HUES6 (cell line): Measurements from ENCODE around the gene LRRC15.

ENCODE experiments used
- H3K27ac ChIP-seq: 2 replicates; pipeline ENCODE4 v1.7.0; 2013; ENCODE audit warnings: low read depth, mild to moderate bottlenecking, low read length, inconsistent platforms
- H3K27me3 ChIP-seq: 2 replicates; pipeline ENCODE4 v1.6.1; 2013; ENCODE audit warnings: low read length; ENCODE audit not compliant: control insufficient read depth, insufficient read depth
- H3K36me3 ChIP-seq: 2 replicates; pipeline ENCODE4 v1.6.1; 2013; ENCODE audit warnings: low read length; ENCODE audit not compliant: control insufficient read depth, insufficient read depth
- H3K4me1 ChIP-seq: 2 replicates; pipeline ENCODE4 v1.6.1; 2013; ENCODE audit warnings: low read length; ENCODE audit not compliant: control insufficient read depth, insufficient read depth
- H3K4me3 ChIP-seq: 2 replicates; pipeline ENCODE4 v1.5.1; 2013; ENCODE audit warnings: low read depth, low read length
- H3K9ac ChIP-seq: one replicate; pipeline ENCODE4 v1.6.1; 2013; ENCODE audit warnings: mild to moderate bottlenecking, low read length
- H3K9me3 ChIP-seq: 2 replicates; pipeline ENCODE4 v1.6.1; 2013; ENCODE audit warnings: low read depth, low read length; ENCODE audit not compliant: control insufficient read depth, insufficient read depth

The LRRC15 gene

GRCh38 chr3:194364652-194365434 is 4.7 kb downstream of the LRRC15 start:
- H3K27ac ChIP-seq: no peak overlapping the region
- H3K36me3 ChIP-seq: no peaks in the 10 kb centered on the region
- H3K9me3 ChIP-seq: no peaks in the 10 kb centered on the region
- peaks cover 10% of the 10 kb centered on the region for H3K27me3 ChIP-seq
- H3K4me1 ChIP-seq: peaks cover 30% of the 10 kb centered on the region
- H3K9ac ChIP-seq: no peak overlapping the region
- no peak overlapping the region for H3K4me3 ChIP-seq

- Histone ChIP-seq H3K4me1 (peaks cover 25% of the 10 kb centered on the region), H3K36me3 (no peaks in the 10 kb centered on the region), H3K27ac (no peak overlapping the region), H3K27me3 (peaks cover 8% of the 10 kb centered on the region), H3K9me3 (no peaks in the 10 kb centered on the region), H3K4me3 (no peak overlapping the region), H3K9ac (no peak overlapping the region)
Measured at GRCh38 chr3:194364314-194364651, 5.3 kb downstream of the LRRC15 start.

- Histone ChIP-seq H3K36me3 (no peaks in the 10 kb centered on the region), H3K27me3 (no peaks in the 10 kb centered on the region)
Measured at GRCh38 chr3:194360568-194360967, 9.0 kb downstream of the LRRC15 start.

GRCh38 chr3:194357681-194358080 is 11.9 kb downstream of the LRRC15 start:
- H3K9ac ChIP-seq: no peak overlapping the region
- no peaks in the 10 kb centered on the region for H3K27me3 ChIP-seq

More at GRCh38 chr3:194360568-194360967, 9.0 kb downstream of the LRRC15 start:
- Histone ChIP-seq H3K9me3 (no peaks in the 10 kb centered on the region), H3K27ac (no peak overlapping the region), H3K4me1 (peaks cover 12% of the 10 kb centered on the region; the same call in 1 of the 2 replicates), H3K9ac (no peak overlapping the region), H3K4me3 (no peak overlapping the region)

DNA sequence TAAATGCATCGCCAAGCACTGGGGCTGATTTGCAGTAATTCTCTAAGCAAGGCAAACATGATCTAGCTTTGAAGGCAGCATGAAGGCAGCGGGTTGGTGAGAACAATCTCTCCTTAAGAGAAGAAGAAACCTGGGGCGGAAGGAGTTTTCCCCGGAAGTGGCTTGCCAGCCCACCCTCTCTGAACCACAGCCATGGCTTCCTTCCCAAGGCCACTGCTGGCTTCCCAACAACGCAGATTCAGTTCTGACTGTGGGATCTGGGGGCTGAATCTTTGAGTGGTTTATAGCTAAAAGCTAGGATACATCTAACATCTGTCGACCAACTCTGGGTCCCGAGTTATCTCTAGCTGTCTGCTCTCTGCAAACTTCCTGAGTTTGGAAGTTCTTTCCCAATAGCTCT is 14.2 kb downstream of the LRRC15 start:
- Histone ChIP-seq H3K4me1 (no peaks in the 10 kb centered on the region), H3K36me3 (no peaks in the 10 kb centered on the region), H3K9ac (no peak overlapping the region), H3K4me3 (no peak overlapping the region), H3K27ac (no peak overlapping the region), H3K9me3 (no peaks in the 10 kb centered on the region), H3K27me3 (no peaks in the 10 kb centered on the region)

More at GRCh38 chr3:194357681-194358080, 11.9 kb downstream of the LRRC15 start:
- Histone ChIP-seq H3K4me3 (no peak overlapping the region), H3K4me1 (no peaks in the 10 kb centered on the region), H3K36me3 (no peaks in the 10 kb centered on the region), H3K9me3 (no peaks in the 10 kb centered on the region), H3K27ac (no peak overlapping the region)

DNA sequence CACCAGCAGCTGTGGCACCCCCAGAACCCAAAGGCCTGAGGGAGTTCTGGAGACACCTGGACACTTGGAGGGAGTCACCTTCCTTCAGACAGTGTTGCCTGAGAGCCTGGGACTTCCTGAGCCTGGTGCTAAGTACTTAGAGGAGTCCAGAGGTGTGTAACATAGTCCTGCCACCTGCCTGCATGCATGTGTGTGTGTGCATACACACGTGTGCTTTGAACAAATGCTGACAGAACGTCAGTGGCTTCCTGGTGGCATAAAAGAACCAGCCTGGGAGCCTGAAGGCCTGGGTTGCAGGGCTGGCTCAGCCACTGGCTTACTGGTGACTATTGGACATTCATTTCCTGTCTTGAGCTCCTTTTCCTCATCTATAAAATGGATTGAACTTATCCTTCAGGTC is 15.2 kb downstream of the LRRC15 start:
- H3K27me3 ChIP-seq: no peaks in the 10 kb centered on the region
- H3K4me1 ChIP-seq: no peaks in the 10 kb centered on the region
- H3K9me3 ChIP-seq: no peaks in the 10 kb centered on the region
- no peak overlapping the region for H3K9ac ChIP-seq
- no peaks in the 10 kb centered on the region for H3K36me3 ChIP-seq
- H3K4me3 ChIP-seq: no peak overlapping the region
- no peak overlapping the region for H3K27ac ChIP-seq

DNA sequence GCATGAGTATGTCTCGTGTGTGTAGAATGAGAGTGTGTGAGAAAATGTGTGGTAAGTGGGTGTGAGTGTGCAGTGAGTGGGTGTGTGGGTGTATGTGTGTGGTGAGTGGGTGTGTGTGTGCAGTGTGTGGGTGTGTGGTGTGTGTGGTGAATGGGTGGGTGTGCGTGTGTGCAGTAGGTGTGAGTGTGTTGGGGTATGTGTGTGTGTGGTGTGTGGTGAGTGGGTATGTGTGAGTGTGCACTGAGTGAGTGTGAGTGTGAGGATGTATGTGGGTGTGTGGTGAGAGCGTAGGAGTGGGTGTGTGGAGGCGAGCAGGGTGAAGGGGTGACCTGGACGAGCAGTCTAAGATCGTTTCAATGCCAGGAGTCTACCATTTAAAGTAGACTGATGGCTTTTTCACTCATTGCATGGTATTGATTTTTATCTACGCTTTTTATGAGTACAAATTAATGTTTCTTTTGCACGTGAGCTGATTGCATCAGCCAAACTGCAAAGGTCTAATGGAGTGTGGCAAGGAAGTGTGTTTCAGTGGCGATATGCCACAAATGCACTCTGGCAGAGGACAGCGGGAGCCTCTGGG is 16.8 kb downstream of the LRRC15 start:
- no peak overlapping the region for H3K9ac ChIP-seq
- no peaks in the 10 kb centered on the region for H3K9me3 ChIP-seq
- H3K4me3 ChIP-seq: no peak overlapping the region
- H3K4me1 ChIP-seq: no peaks in the 10 kb centered on the region
- H3K36me3 ChIP-seq: no peaks in the 10 kb centered on the region
- no peaks in the 10 kb centered on the region for H3K27me3 ChIP-seq
- no peak overlapping the region for H3K27ac ChIP-seq

DNA sequence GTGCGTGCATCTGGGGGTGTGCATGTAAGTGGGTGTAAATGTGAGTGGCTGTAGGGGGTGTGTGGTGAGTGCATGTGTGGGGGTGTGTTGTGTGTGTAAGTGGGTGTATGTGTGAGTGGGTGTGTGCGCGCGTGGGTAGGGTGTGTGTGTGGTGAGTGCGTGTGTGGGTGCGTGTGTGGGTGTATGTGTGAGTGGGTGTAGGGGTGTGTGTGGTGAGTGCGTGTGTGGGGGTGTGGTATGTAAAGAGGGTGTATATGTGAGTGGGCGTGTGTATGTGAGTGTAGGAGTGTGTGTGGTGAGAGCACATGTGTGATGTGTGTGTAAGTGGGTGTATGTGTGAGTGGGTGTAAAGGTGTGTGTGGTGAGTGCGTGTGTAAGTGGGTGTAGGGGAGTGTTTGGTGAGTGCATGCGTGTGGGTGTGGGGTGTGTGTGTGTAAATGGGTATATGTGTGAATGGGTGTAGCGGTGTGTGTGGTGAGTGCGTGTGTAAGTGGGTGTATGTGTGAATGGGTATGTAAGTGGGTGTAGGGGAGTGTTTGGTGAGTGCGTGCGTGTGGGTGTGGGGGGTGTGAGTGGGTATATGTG is 17.5 kb downstream of the LRRC15 start:
- no peaks in the 10 kb centered on the region for H3K36me3 ChIP-seq
- H3K9ac ChIP-seq: no peak overlapping the region
- H3K27me3 ChIP-seq: no peaks in the 10 kb centered on the region
- no peaks in the 10 kb centered on the region for H3K4me1 ChIP-seq
- H3K9me3 ChIP-seq: no peaks in the 10 kb centered on the region
- H3K27ac ChIP-seq: no peak overlapping the region
- H3K4me3 ChIP-seq: no peak overlapping the region

- Histone ChIP-seq H3K4me3 (no peak within 1 kb of the TSS), H3K4me1 (no peaks in the 10 kb centered on the region), H3K9ac (no peak within 1 kb of the TSS), H3K36me3 (no peaks in the 10 kb centered on the region), H3K27me3 (no peaks in the 10 kb centered on the region), H3K9me3 (no peaks in the 10 kb centered on the region), H3K27ac (no peak within 1 kb of the TSS)
Measured at GRCh38 chr3:194351080-194351672, 18.4 kb downstream of the LRRC15 start, which contains the start of gene CPN2. TSS of gene CPN2 (minus strand) at chr3:194351328. CDS start at chr3:194342702, 8,626 bp downstream.

DNA sequence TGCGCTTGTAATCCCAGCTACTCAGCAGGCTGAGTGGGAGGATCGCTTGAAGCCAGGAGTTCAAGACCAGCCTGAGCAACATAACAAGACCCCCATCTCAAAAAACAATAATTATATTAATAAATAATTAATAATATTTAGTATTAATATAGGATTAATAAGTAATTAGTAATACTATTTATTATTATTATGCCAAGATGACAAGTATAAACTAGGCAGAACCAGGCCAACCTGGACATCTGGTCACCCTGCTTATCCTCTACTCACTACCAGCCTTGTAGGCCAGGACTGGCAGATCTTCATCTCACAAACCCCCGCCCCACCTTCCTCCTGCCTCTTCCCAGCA is 18.8 kb downstream of the LRRC15 start:
- Histone ChIP-seq H3K27ac (no peak overlapping the region), H3K27me3 (no peaks in the 10 kb centered on the region), H3K9ac (no peak overlapping the region)

DNA sequence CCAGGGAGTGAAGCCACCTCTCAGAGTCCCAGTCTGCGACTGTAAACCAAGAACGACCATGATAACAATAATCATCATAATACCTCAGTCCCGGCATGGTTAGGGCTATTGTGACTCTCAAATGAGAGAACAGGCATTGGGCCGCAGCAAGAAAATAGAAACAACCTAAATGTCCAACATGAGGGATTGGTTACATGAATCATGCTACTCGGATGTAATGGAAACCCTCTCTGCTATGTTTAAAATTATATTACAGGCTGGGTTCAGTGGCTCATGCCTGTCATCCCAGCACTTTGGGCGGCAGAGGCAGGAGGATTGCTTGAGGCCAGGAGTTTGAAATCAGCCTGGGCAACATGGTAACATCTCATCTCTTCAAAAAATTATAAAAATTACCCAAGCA is 21.2 kb downstream of the LRRC15 start:
- no peak overlapping the region for H3K4me3 ChIP-seq
- H3K9me3 ChIP-seq: no peaks in the 10 kb centered on the region
- H3K27ac ChIP-seq: no peak overlapping the region
- no peaks in the 10 kb centered on the region for H3K36me3 ChIP-seq
- H3K9ac ChIP-seq: no peak overlapping the region
- H3K27me3 ChIP-seq: peaks cover 5% of the 10 kb centered on the region
- no peaks in the 10 kb centered on the region for H3K4me1 ChIP-seq

More for the DNA sequence above, 18.8 kb downstream of the LRRC15 start:
- H3K36me3 ChIP-seq: no peaks in the 10 kb centered on the region
- H3K4me1 ChIP-seq: no peaks in the 10 kb centered on the region
- H3K4me3 ChIP-seq: no peak overlapping the region
- no peaks in the 10 kb centered on the region for H3K9me3 ChIP-seq
